A673 (cell line): Measurements from ENCODE around the gene GULP1. TPM values are rescaled to one million over a fixed set of nuclear protein-coding genes. Genes with fewer than 3 reads are reported as not detected.

Experiments used
- BruUV-seq: library from RNA; stranded (reverse); fragments of 400-500 nt; replicated peaks from 2 replicates; lab custom pipeline; 2021; lab: Mats Ljungman, UMichigan
- CTCF ChIA-PET: fragments of 300-600 bp; sonication (Branson Sonifier 250); formaldehyde crosslinking; loops from one replicate; lab custom pipeline; 2022; ENCODE audit warnings: antibody characterized with exemption; lab: Charles Lee
- POLR2A ChIA-PET: fragments of 300-600 bp; sonication (Branson Sonifier 250); formaldehyde crosslinking; loops from one replicate; lab custom pipeline; 2022; ENCODE audit warnings: antibody characterized with exemption; ENCODE audit not compliant: low non-redundant PET; lab: Charles Lee
- DNase-seq: peaks from one replicate; pipeline ENCODE4 v3.0.0-alpha.2; 2015; ENCODE audit warnings: low spot score
- H3K27ac ChIP-seq: fragments of 200-600 bp; sonication (generic); 2 replicates; pipeline ENCODE4 v1.5.1; 2016; ENCODE audit warnings: mixed run types, low read depth, mild to moderate bottlenecking, mixed read lengths, antibody characterized with exemption, low read length; ENCODE audit not compliant: poor library complexity, severe bottlenecking
- H3K27me3 ChIP-seq: fragments of 200-600 bp; sonication (generic); replicated peaks from 2 replicates; pipeline ENCODE4 v1.6.1; 2017; ENCODE audit warnings: mixed run types, low read depth, mild to moderate bottlenecking, mixed read lengths, antibody characterized with exemption, low read length; ENCODE audit not compliant: insufficient read depth, poor library complexity
- H3K36me3 ChIP-seq: fragments of 200-600 bp; sonication (generic); 2 replicates; pipeline ENCODE4 v1.6.1; 2016; ENCODE audit warnings: mixed run types, mild to moderate bottlenecking, mixed read lengths, antibody characterized with exemption, low read length; ENCODE audit not compliant: insufficient read depth, poor library complexity, severe bottlenecking
- H3K4me1 ChIP-seq: fragments of 200-600 bp; sonication (generic); 2 replicates; pipeline ENCODE4 v1.6.1; 2017; ENCODE audit warnings: mixed run types, mild to moderate bottlenecking, mixed read lengths, antibody characterized with exemption, low read length; ENCODE audit not compliant: insufficient read depth, poor library complexity, severe bottlenecking
- H3K4me3 ChIP-seq: fragments of 200-600 bp; sonication (generic); 2 replicates; pipeline ENCODE4 v1.5.1; 2016; ENCODE audit warnings: low read depth, mixed run types, mild to moderate bottlenecking, mixed read lengths, low read length; ENCODE audit not compliant: poor library complexity, severe bottlenecking
- H3K9me3 ChIP-seq: fragments of 200-600 bp; sonication (generic); 2 replicates; pipeline ENCODE4 v1.6.1; 2016; ENCODE audit warnings: mixed run types, low read depth, mild to moderate bottlenecking, mixed read lengths, antibody characterized with exemption, low read length; ENCODE audit not compliant: poor library complexity, severe bottlenecking
- CTCF ChIP-seq: fragments of 300-800, 200-600 bp; sonication (generic); conservative IDR thresholded peaks from 2 replicates; pipeline ENCODE4 v1.5.1; 2017; ENCODE audit warnings: low read depth, mild to moderate bottlenecking, antibody characterized with exemption, low read length, moderate library complexity, mixed read lengths
- EZH2 ChIP-seq: fragments of 200-600 bp; sonication (generic); IDR thresholded peaks from 2 replicates; pipeline ENCODE4 v1.6.1; 2017; ENCODE audit warnings: borderline replicate concordance, low read depth, mild to moderate bottlenecking, mixed read lengths, antibody characterized with exemption, low read length; ENCODE audit not compliant: poor library complexity, severe bottlenecking
- intact Hi-C: fragments of 100-400 bp; cut with micrococcal nuclease; formaldehyde crosslinking; loops from one replicate; pipeline ENCODE4 v1.10.0; 2022; ENCODE audit not compliant: unreplicated experiment
- total RNA-seq: library from RNA; stranded (reverse); gene quantifications from 2 replicates; pipeline ENCODE4 v1.2.3, GENCODE V29; 2021

The GULP1 gene
- total RNA-seq, 1 experiment from 2014 or later = 7.2 TPM

- no TSS peak for BruUV-seq
- ChIA-PET CTCF (no interaction called here), POLR2A (no interaction called here)
- no peaks in the 10 kb centered on the region for H3K27me3 ChIP-seq
- no peaks in the 10 kb centered on the region for H3K4me1 ChIP-seq
- H3K9me3 ChIP-seq = no peaks in the 10 kb centered on the region
- intact Hi-C loops = no loop called here
- no peak overlapping the region for H3K27ac ChIP-seq
- no peaks in the 10 kb centered on the region for H3K36me3 ChIP-seq
- no peak for DNase-seq
- no peak for TF ChIP-seq CTCF
- no peak for TF ChIP-seq EZH2
- H3K4me3 ChIP-seq = no peak overlapping the region
These were observed 296.6 kb downstream of the GULP1 start for GRCh38 chr2:188588235-188588634.

GRCh38 chr2:188596054-188596453 is 304.4 kb downstream of the GULP1 start:
- ChIA-PET CTCF (no interaction called here), POLR2A (interaction anchor here (0.6 kb wide), 1 partner anchor 106 kb away, joined by 5 read pairs; no protein-coding TSS in a partner anchor)
- no peak for DNase-seq
- TF ChIP-seq EZH2 (no peak), CTCF (no peak)
- Histone ChIP-seq H3K27me3 (no peaks in the 10 kb centered on the region), H3K4me1 (peaks cover 10% of the 10 kb centered on the region), H3K36me3 (no peaks in the 10 kb centered on the region), H3K27ac (no peak overlapping the region), H3K4me3 (no peak overlapping the region), H3K9me3 (no peaks in the 10 kb centered on the region)
- intact Hi-C loops = no loop called here
- BruUV-seq = no TSS peak

GRCh38 chr2:188598551-188598950 is 306.9 kb downstream of the GULP1 start:
- POLR2A ChIA-PET = no interaction called here
- Histone ChIP-seq H3K9me3 (no peaks in the 10 kb centered on the region), H3K4me1 (peaks cover 21% of the 10 kb centered on the region), H3K4me3 (no peak overlapping the region), H3K27me3 (no peaks in the 10 kb centered on the region), H3K36me3 (no peaks in the 10 kb centered on the region), H3K27ac (no peak overlapping the region)
- BruUV-seq = no TSS peak
- intact Hi-C loops = no loop called here
- CTCF ChIA-PET = no interaction called here
- no peak for TF ChIP-seq CTCF
- TF ChIP-seq EZH2 = no peak
- DNase-seq = no peak
